Measurements from ENCODE around the gene AOPEP.

AOPEP gene

GRCh38 chr9:94805051-94805489 lies 78.6 kb downstream of the AOPEP start:
- ChIA-PET CTCF (interaction anchor here (0.7 to 1.6 kb wide), 6 partner anchors 9 to 323 kb away, joined by 4 to 6 read pairs (median 5); no protein-coding TSS in a partner anchor), POLR2A (interaction anchor here (1.0 to 1.3 kb wide), 2 partner anchors 8 to 9 kb away, joined by 3 read pairs; no protein-coding TSS in a partner anchor)
- TF ChIP-seq ZBTB48 (tag by site-specific recombination; IDR thresholded peaks at IDR 0.05): no peak
- no peak for TF ChIP-seq IKZF3 (tag by site-specific recombination; IDR thresholded peaks at IDR 0.05)
- no peak for TF ChIP-seq EGR2 (tag by site-specific recombination; IDR thresholded peaks at IDR 0.05; ENCODE audit: low read depth)
- TF ChIP-seq ZNF354C (tag by site-specific recombination; IDR thresholded peaks at IDR 0.05; ENCODE audit: borderline replicate concordance, low read depth): no peak
- no peak for TF ChIP-seq ZBTB1 (tag by site-specific recombination; IDR thresholded peaks at IDR 0.05)
- TF ChIP-seq ZNF391 (tag by site-specific recombination; IDR thresholded peaks at IDR 0.05; ENCODE audit: borderline replicate concordance, low read depth): no peak
- no peak for TF ChIP-seq ZNF132 (tag by site-specific recombination; IDR thresholded peaks at IDR 0.05; ENCODE audit: borderline replicate concordance)
- no peak for TF ChIP-seq ZNF692 (tag by site-specific recombination; IDR thresholded peaks at IDR 0.05)
- TF ChIP-seq ZNF155 (tag by site-specific recombination; IDR thresholded peaks at IDR 0.05): no peak
- no peak for TF ChIP-seq ZNF114 (tag by site-specific recombination; IDR thresholded peaks at IDR 0.05)
- TF ChIP-seq ZNF518A (tag by site-specific recombination; conservative IDR thresholded peaks at IDR 0.05; ENCODE audit: low read depth): no peak
- TF ChIP-seq ZNF645 (tag by site-specific recombination; IDR thresholded peaks at IDR 0.05): no peak
- TF ChIP-seq PRDM1 (tag by site-specific recombination; IDR thresholded peaks at IDR 0.05): no peak
- no peak for TF ChIP-seq ZIC2 (tag by site-specific recombination; IDR thresholded peaks at IDR 0.05)
- no peak for TF ChIP-seq ZBTB8A (tag by site-specific recombination; IDR thresholded peaks at IDR 0.05)
- no peak for TF ChIP-seq ZNF561 (tag by site-specific recombination; IDR thresholded peaks at IDR 0.05; ENCODE audit: borderline replicate concordance)
- TF ChIP-seq FEZF1 (tag by site-specific recombination; IDR thresholded peaks at IDR 0.05): no peak
- peaks cover 0 to 14% of the 10 kb centered on the region in 2 experiments; a peak in 1 of 3 replicates for H3K36me3 ChIP-seq (ENCODE audit: control insufficient read depth in 2 of 2, insufficient read depth in 1 of 2, low read length in 2 of 2)
- no peak overlapping the region for H3K27ac ChIP-seq (ENCODE audit: extremely low read depth, low read depth, low read length)
- H3K9me3 ChIP-seq (ENCODE audit: control insufficient read depth, insufficient read depth, low read depth, low read length): no peaks in the 10 kb centered on the region
- H3K4me3 ChIP-seq (ENCODE audit: low read depth, low read length): no peak overlapping the region
- H3K4me1 ChIP-seq (ENCODE audit: control insufficient read depth, insufficient read depth, low read length): peaks cover 19% of the 10 kb centered on the region

GRCh38 chr9:94805585-94805984 lies 79.1 kb downstream of the AOPEP start:
- CTCF ChIA-PET: interaction anchor here (0.7 to 1.4 kb wide), 5 partner anchors 9 to 322 kb away, joined by 4 to 6 read pairs (median 4); no protein-coding TSS in a partner anchor
- peaks cover 0 to 14% of the 10 kb centered on the region in 2 experiments; a peak in 1 of 3 replicates for H3K36me3 ChIP-seq (ENCODE audit: control insufficient read depth in 2 of 2, insufficient read depth in 1 of 2, low read length in 2 of 2)
- POLR2A ChIA-PET: interaction anchor here (1.0 to 1.3 kb wide), 2 partner anchors 8 to 9 kb away, joined by 3 read pairs; no protein-coding TSS in a partner anchor
- peaks cover 15% of the 10 kb centered on the region for H3K4me1 ChIP-seq (ENCODE audit: control insufficient read depth, insufficient read depth, low read length)
- H3K27ac ChIP-seq (ENCODE audit: extremely low read depth, low read depth, low read length): no peak overlapping the region
- no peaks in the 10 kb centered on the region for H3K9me3 ChIP-seq (ENCODE audit: control insufficient read depth, insufficient read depth, low read depth, low read length)
- H3K4me3 ChIP-seq (ENCODE audit: low read depth, low read length): no peak overlapping the region
- TF ChIP-seq KLF10 (tag by site-specific recombination; IDR thresholded peaks at IDR 0.05) (no peak), KLF1 (tag by site-specific recombination; IDR thresholded peaks at IDR 0.05) (peak; percentile 74), SP7 (tag by site-specific recombination; IDR thresholded peaks at IDR 0.05) (peak; percentile 40; the same call in 1 of the 2 replicates), ZNF426 (tag by site-specific recombination; IDR thresholded peaks at IDR 0.05) (no peak), WT1 (tag by site-specific recombination; IDR thresholded peaks at IDR 0.05) (peak; percentile 50), ZNF513 (tag by site-specific recombination; IDR thresholded peaks at IDR 0.05) (no peak), IKZF3 (tag by site-specific recombination; IDR thresholded peaks at IDR 0.05) (peak; percentile 54; the same call in 1 of the 2 replicates), SP3 (tag by site-specific recombination; IDR thresholded peaks at IDR 0.05) (no peak), GLIS1 (tag by site-specific recombination; IDR thresholded peaks at IDR 0.05) (no peak), ZBTB20 (tag by site-specific recombination; IDR thresholded peaks at IDR 0.05) (peak; percentile 86), FEZF1 (tag by site-specific recombination; IDR thresholded peaks at IDR 0.05) (0 out of 2 replicates have a peak, but pooled peaks have one; percentile 20)

All from HEK293 (cell line).